ENCODE measurements around the gene RNF227. TPM values are rescaled to one million over a fixed set of nuclear protein-coding genes. Genes with fewer than 3 reads are reported as not detected.

Gene RNF227
- total and polyA plus RNA-seq, 8 donors = 1.0 to 9.3 (median 3.4) TPM; not detected in 1

GRCh38 chr17:7894226-7894625 lies 21.9 kb downstream of the RNF227 start:
- Histone ChIP-seq H3K4me1 (peaks cover 8 to 26% (median 11%) of the 10 kb centered on the region in 4 donors), H3K27ac (no peak overlapping the region), H3K36me3 (peaks cover 61 to 93% (median 92%) of the 10 kb centered on the region in 4 donors), H3K4me3 (no peak overlapping the region), H3K27me3 (no peaks in the 10 kb centered on the region), H3K9me3 (no peaks in the 10 kb centered on the region)
- WGBS, 5 donors = 90 to 94% (median 92%) methylated on average over 9 of the region's 9 CpGs
- intact Hi-C loops (cut with DNase I; ENCODE audit: low total_unique reads) = loop anchor here (10.0 kb wide), 1 partner anchor 91 kb away; no protein-coding TSS in a partner anchor
- no peak for DNase-seq
- TF ChIP-seq CTCF (IDR thresholded peaks at IDR 0.05) (no peak), POLR2A (IDR thresholded peaks at IDR 0.05) (no peak), EP300 (IDR thresholded peaks at IDR 0.05) (no peak), POLR2AphosphoS5 (IDR thresholded peaks at IDR 0.05) (no peak)

DNA sequence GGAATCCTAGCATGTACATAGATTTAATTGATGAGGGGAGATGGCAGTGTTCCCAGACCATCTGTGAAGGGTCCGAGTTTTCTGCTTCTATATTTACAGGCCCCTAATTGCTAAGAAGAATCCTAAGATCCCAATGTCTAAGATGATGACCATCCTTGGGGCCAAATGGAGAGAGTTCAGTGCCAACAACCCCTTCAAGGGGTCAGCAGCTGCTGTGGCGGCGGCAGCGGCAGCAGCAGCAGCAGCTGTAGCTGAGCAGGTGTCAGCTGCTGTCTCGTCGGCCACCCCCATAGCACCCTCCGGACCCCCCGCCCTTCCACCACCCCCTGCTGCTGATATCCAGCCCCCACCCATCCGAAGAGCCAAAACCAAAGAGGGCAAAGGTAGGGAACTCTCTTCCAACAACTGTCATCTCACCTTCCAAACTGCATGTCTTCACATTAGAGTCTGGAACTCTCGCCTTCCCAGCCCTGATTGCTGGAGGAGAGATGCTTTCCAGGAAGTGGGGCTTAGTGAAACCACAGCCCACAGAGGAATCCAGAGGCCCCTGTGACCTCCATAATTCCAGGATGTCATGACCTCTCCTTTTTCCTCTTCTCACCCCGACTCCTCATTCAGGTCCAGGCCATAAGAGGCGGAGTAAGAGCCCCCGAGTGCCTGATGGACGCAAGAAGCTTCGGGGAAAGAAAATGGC lies 22.8 kb downstream of the RNF227 start:
- no peak for TF ChIP-seq POLR2AphosphoS5 (IDR thresholded peaks at IDR 0.05)
- no peak for TF ChIP-seq POLR2A (IDR thresholded peaks at IDR 0.05)
- no peak for TF ChIP-seq EP300 (IDR thresholded peaks at IDR 0.05)
- no peak for TF ChIP-seq CTCF (IDR thresholded peaks at IDR 0.05)
- intact Hi-C loops (cut with DNase I; ENCODE audit: low total_unique reads) = loop anchor here (10.0 kb wide), 1 partner anchor 91 kb away; no protein-coding TSS in a partner anchor
- peak in 1 of 2 donors; percentile 53 for DNase-seq

DNA sequence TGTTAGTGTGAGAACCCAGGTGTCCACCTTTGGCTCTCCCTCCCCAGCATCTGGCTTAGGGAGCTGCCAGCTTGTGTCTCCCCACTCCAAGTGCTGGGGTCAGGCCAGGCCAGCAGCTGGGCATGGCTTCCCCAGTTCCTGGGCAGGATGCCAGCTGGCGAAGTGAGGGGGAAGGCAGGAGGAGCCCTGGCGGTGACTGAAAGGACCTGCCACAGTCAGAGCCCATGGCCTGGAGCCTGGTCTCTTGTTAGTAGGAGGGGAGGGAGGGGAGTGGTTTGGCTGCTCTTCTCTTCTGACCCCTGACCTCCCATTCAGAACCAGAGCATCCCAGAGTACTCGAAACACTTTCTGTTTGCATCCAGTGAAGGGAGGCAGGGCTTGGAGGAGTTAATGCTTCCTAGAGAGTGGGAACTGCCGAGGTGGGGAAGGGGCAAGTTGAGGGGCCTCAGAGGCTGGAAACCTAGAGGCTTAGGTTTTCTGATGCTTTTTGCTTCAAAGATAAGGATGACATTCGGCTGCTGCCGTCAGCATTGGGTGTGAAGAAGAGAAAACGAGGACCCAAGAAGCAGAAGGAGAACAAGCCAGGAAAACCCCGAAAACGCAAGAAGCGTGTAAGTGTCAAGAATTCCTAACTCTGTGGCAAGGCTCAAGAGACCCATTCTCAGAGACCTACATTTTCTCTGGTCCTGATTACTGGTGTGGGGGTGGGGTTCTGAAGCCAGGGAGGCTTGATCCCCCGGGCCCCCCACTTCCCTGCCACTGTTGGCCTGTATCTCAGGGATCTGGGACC lies 26.7 kb downstream of the RNF227 start:
- Histone ChIP-seq H3K9me3 (no peaks in the 10 kb centered on the region), H3K27me3 (no peaks in the 10 kb centered on the region), H3K4me1 (peaks cover 24 to 51% (median 48%) of the 10 kb centered on the region in 4 donors), H3K27ac (peak overlapping the region; percentile 95 to 98 (median 97)), H3K4me3 (peak overlapping the region in 1 of 4 donors; percentile 19), H3K36me3 (peaks cover 23 to 46% (median 44%) of the 10 kb centered on the region in 4 donors)
- WGBS, 5 donors = 30 to 37% (median 37%) methylated on average over 11 of the region's 11 CpGs
- TF ChIP-seq POLR2AphosphoS5 (IDR thresholded peaks at IDR 0.05) (peak; percentile 85 to 99 (median 97)), EP300 (IDR thresholded peaks at IDR 0.05) (peak; percentile 41), CTCF (IDR thresholded peaks at IDR 0.05) (peak in 5 of 7 experiments; percentile 60 to 75 (median 65)), POLR2A (IDR thresholded peaks at IDR 0.05) (no peak)
- peak; percentile 96 to 99 for DNase-seq
- intact Hi-C loops (cut with DNase I; ENCODE audit: low total_unique reads) = no loop called here

More for the DNA sequence above, 22.8 kb downstream of the RNF227 start:
- no peaks in the 10 kb centered on the region for H3K27me3 ChIP-seq
- H3K4me3 ChIP-seq = no peak overlapping the region
- WGBS, 5 donors = 77 to 89% (median 85%) methylated on average over 12 to 15 of the region's 15 CpGs
- H3K36me3 ChIP-seq = peaks cover 52 to 84% (median 83%) of the 10 kb centered on the region in 4 donors
- H3K9me3 ChIP-seq = no peaks in the 10 kb centered on the region
- peaks cover 17 to 34% (median 20%) of the 10 kb centered on the region in 4 donors for H3K4me1 ChIP-seq
- no peak overlapping the region for H3K27ac ChIP-seq

- Histone ChIP-seq H3K4me1 (peaks cover 24 to 61% (median 55%) of the 10 kb centered on the region in 4 donors), H3K36me3 (peaks cover 13 to 35% (median 34%) of the 10 kb centered on the region in 4 donors), H3K4me3 (peak within 1 kb of the TSS; percentile 78 to 93 (median 84)), H3K27me3 (no peaks in the 10 kb centered on the region), H3K27ac (peak within 1 kb of the TSS; percentile 95 to 98 (median 97)), H3K9me3 (no peaks in the 10 kb centered on the region)
- peak; percentile 61 to 82 for DNase-seq
- 13 to 30% (median 21%) methylated on average over 16 to 18 of the region's 18 CpGs for WGBS, 5 donors
- TF ChIP-seq CTCF (IDR thresholded peaks at IDR 0.05) (no peak), POLR2A (IDR thresholded peaks at IDR 0.05) (no peak), POLR2AphosphoS5 (IDR thresholded peaks at IDR 0.05) (no peak), EP300 (IDR thresholded peaks at IDR 0.05) (no peak)
- intact Hi-C loops (cut with DNase I; ENCODE audit: low total_unique reads) = no loop called here
Measured at GRCh38 chr17:7888184-7888920, 27.7 kb downstream of the RNF227 start, which contains the start of gene CHD3. Gene CHD3, plus strand, starts transcription at chr17:7888789. Its CDS starts 212 bp downstream, at chr17:7889001.

Measured in stomach (tissue), 9 donors.